Body of pancreas (tissue), 4 donors: ENCODE results near the gene DMD.

Source experiments
- CTCF ChIP-seq, 7 experiments: fragments of 450-650 bp in 4 of 7; fragments of 200-600 bp in 3 of 7; sonication (generic) in 3 of 7; IDR thresholded peaks; one replicate each; pipeline ENCODE4 v1.5.1; 2016 to 2019; ENCODE audit warnings: antibody characterized with exemption in 7 of 7
- POLR2A ChIP-seq, 3 donors: fragments of 450-650 bp; IDR thresholded peaks; one replicate each; pipeline ENCODE4 v1.6.1; 2016; ENCODE audit warnings: antibody characterized with exemption in 3 of 3, mild to moderate bottlenecking in 2 of 3

- TF ChIP-seq CTCF (IDR thresholded peaks at IDR 0.05), result no peak
- no peak for TF ChIP-seq POLR2A (IDR thresholded peaks at IDR 0.05)
These were observed 759.2 kb downstream of the DMD start for GRCh38 chrX:32451954-32452695.
